ENCODE results near the gene INMT.

DNA sequence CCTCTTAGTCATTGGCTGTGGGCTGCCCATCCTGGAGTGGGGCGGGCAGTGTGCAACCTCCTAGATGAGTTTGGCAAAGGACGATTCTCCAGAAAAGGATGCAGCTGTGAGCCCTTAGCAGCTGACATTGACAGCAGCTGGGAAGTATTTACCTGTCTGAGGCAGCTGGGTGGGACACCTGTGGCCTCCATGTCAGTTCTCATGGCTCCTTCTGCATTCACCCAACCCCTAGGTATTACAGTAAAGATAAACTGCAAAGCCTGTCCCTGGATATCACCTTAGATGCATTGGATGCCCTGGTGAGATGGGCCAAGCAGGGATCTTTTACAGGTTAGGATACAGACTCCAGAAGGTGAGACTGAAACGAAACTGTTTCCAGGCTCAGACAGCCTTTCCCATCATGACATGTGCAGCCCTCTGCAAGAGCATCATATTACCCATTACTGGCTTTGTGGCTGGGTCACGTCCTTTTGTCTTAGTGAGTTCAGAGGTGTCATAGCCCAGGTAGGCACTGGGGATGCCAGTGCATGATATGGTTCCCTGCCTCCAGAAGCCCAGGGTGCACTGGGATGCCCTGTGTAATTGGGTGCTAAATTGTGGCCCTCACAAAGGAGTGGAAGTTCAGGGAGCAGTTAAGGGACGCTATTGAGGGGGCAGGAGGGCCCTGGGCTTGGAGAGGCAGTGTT lies 48.2 kb downstream of the INMT start:
- TF ChIP-seq TAF1 (IDR thresholded peaks at IDR 0.05; ENCODE audit: borderline replicate concordance, insufficient read depth, low read length) (no peak), POLR2AphosphoS5 (IDR thresholded peaks at IDR 0.05; ENCODE audit: low read depth, low read length) (no peak), SIN3A (IDR thresholded peaks at IDR 0.05; ENCODE audit: borderline replicate concordance, insufficient read depth, low read length) (no peak)
- TF ChIP-seq, protein P1, sequence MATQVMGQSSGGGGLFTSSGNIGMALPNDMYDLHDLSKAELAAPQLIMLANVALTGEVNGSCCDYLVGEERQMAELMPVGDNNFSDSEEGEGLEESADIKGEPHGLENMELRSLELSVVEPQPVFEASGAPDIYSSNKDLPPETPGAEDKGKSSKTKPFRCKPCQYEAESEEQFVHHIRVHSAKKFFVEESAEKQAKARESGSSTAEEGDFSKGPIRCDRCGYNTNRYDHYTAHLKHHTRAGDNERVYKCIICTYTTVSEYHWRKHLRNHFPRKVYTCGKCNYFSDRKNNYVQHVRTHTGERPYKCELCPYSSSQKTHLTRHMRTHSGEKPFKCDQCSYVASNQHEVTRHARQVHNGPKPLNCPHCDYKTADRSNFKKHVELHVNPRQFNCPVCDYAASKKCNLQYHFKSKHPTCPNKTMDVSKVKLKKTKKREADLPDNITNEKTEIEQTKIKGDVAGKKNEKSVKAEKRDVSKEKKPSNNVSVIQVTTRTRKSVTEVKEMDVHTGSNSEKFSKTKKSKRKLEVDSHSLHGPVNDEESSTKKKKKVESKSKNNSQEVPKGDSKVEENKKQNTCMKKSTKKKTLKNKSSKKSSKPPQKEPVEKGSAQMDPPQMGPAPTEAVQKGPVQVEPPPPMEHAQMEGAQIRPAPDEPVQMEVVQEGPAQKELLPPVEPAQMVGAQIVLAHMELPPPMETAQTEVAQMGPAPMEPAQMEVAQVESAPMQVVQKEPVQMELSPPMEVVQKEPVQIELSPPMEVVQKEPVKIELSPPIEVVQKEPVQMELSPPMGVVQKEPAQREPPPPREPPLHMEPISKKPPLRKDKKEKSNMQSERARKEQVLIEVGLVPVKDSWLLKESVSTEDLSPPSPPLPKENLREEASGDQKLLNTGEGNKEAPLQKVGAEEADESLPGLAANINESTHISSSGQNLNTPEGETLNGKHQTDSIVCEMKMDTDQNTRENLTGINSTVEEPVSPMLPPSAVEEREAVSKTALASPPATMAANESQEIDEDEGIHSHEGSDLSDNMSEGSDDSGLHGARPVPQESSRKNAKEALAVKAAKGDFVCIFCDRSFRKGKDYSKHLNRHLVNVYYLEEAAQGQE (IDR thresholded peaks at IDR 0.05; ENCODE audit: insufficient read depth in 1 of 2, low read depth in 2 of 2, low read length in 2 of 2) = no peak
